Mesendoderm (in vitro differentiated cells): ENCODE measurements around the gene ARRB2.

ENCODE experiments used
- DNase-seq: peaks from one replicate; pipeline ENCODE4 v3.0.0; 2013
- H2AK5ac ChIP-seq: 2 replicates; pipeline ENCODE4 v1.6.1; 2013; ENCODE audit warnings: low read length, inconsistent platforms
- H2BK120ac ChIP-seq: 2 replicates; pipeline ENCODE4 v1.6.1; 2013; ENCODE audit warnings: low read depth, mild to moderate bottlenecking, low read length, moderate library complexity, mixed read lengths
- H2BK15ac ChIP-seq: replicated peaks from 2 replicates; pipeline ENCODE4 v1.6.1; 2013; ENCODE audit warnings: low read depth, mild to moderate bottlenecking, moderate library complexity
- H2BK5ac ChIP-seq: 2 replicates; pipeline ENCODE4 v1.6.1; 2013; ENCODE audit warnings: low read length, inconsistent platforms
- H3K18ac ChIP-seq: 2 replicates; pipeline ENCODE4 v1.6.1; 2013; ENCODE audit warnings: mild to moderate bottlenecking, low read length, mixed read lengths
- H3K23ac ChIP-seq: one replicate; pipeline ENCODE4 v1.6.1; 2013; ENCODE audit warnings: low read length
- H3K27ac ChIP-seq: 2 replicates; pipeline ENCODE4 v1.5.1; 2013; ENCODE audit warnings: low read depth, mild to moderate bottlenecking, inconsistent platforms, low read length, moderate library complexity
- H3K27me3 ChIP-seq: 2 replicates; pipeline ENCODE4 v1.6.1; 2013; ENCODE audit warnings: low read length, control low read depth, mild to moderate bottlenecking, inconsistent platforms; ENCODE audit not compliant: insufficient read depth, poor library complexity
- H3K36me3 ChIP-seq: 2 replicates; pipeline ENCODE4 v1.6.1; 2013; ENCODE audit warnings: low read length, inconsistent platforms; ENCODE audit not compliant: control insufficient read depth, insufficient read depth
- H3K4ac ChIP-seq: one replicate; pipeline ENCODE4 v1.6.1; 2013; ENCODE audit warnings: low read depth, mild to moderate bottlenecking, low read length, moderate library complexity
- H3K4me1 ChIP-seq: 2 replicates; pipeline ENCODE4 v1.6.1; 2013; ENCODE audit warnings: low read depth, low read length, inconsistent platforms; ENCODE audit not compliant: control insufficient read depth
- H3K4me2 ChIP-seq: 2 replicates; pipeline ENCODE4 v1.6.1; 2013; ENCODE audit warnings: low read length
- H3K4me3 ChIP-seq: 2 replicates; pipeline ENCODE4 v1.5.1; 2013; ENCODE audit warnings: mild to moderate bottlenecking, low read length
- H3K56ac ChIP-seq: one replicate; pipeline ENCODE4 v1.6.1; 2013; ENCODE audit warnings: low read length
- H3K79me1 ChIP-seq: 2 replicates; pipeline ENCODE4 v1.6.1; 2013; ENCODE audit warnings: low read length, inconsistent platforms
- H3K79me2 ChIP-seq: 2 replicates; pipeline ENCODE4 v1.6.1; 2013; ENCODE audit warnings: mild to moderate bottlenecking, low read length; ENCODE audit not compliant: control insufficient read depth, insufficient read depth
- H3K9ac ChIP-seq: 2 replicates; pipeline ENCODE4 v1.6.1; 2013; ENCODE audit warnings: low read length, inconsistent platforms
- H4K5ac ChIP-seq: one replicate; pipeline ENCODE4 v1.6.1; 2013; ENCODE audit warnings: low read length
- H4K8ac ChIP-seq: one replicate; pipeline ENCODE4 v1.6.1; 2013; ENCODE audit warnings: low read depth, mild to moderate bottlenecking, control low read depth, low read length, moderate library complexity
- WGBS: extraction: QIAGEN DNeasy Blood & Tissue Kit; methylation state at CpG from one replicate; pipeline ENCODE4 v1.1.7; 2013; ENCODE audit warnings: low lambda C conversion rate, missing lambda C conversion rate; ENCODE audit not compliant: insufficient coverage; ENCODE audit errors: extremely low coverage; 5-methylcytosine and 5-hydroxymethylcytosine counted together

The ARRB2 gene

DNA sequence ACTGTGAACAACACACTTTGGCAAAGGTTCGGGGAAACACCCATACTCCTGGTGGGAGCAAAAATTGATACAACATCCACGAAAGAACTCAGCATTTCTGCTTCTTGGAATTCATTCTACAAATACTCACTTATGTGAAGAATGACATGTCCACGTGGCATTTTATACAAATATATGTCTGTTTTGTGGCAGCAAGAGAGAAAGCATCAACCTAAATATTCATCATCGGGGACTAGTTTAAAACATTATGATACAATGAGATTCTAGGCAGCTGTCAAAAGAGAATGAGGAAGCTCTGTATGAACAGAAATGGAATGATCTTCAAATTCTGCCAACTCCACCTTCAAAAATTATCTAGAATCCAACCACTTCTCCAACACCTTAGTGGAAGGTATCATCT, 43.3 kb upstream of the ARRB2 start:
- no peak overlapping the region for H3K23ac ChIP-seq
- no peak overlapping the region for H2BK5ac ChIP-seq
- no peak overlapping the region for H3K4me3 ChIP-seq
- H3K18ac ChIP-seq: no peak overlapping the region
- peaks cover 2% of the 10 kb centered on the region for H3K36me3 ChIP-seq
- no peak overlapping the region for H3K4me2 ChIP-seq
- no peak for DNase-seq
- H3K27ac ChIP-seq: no peak overlapping the region
- no peaks in the 10 kb centered on the region for H3K27me3 ChIP-seq
- no CpG with 5 or more reads among the region's 4 CpGs for WGBS
- H3K56ac ChIP-seq: no peak overlapping the region
- no peak overlapping the region for H2AK5ac ChIP-seq
- H3K79me2 ChIP-seq: no peaks in the 10 kb centered on the region
- no peak overlapping the region for H2BK15ac ChIP-seq
- no peak overlapping the region for H3K4ac ChIP-seq
- no peaks in the 10 kb centered on the region for H3K4me1 ChIP-seq
- H3K9ac ChIP-seq: no peak overlapping the region
- H4K8ac ChIP-seq: no peak overlapping the region
- no peak overlapping the region for H4K5ac ChIP-seq
- H3K79me1 ChIP-seq: no peaks in the 10 kb centered on the region
- no peak overlapping the region for H2BK120ac ChIP-seq

DNA sequence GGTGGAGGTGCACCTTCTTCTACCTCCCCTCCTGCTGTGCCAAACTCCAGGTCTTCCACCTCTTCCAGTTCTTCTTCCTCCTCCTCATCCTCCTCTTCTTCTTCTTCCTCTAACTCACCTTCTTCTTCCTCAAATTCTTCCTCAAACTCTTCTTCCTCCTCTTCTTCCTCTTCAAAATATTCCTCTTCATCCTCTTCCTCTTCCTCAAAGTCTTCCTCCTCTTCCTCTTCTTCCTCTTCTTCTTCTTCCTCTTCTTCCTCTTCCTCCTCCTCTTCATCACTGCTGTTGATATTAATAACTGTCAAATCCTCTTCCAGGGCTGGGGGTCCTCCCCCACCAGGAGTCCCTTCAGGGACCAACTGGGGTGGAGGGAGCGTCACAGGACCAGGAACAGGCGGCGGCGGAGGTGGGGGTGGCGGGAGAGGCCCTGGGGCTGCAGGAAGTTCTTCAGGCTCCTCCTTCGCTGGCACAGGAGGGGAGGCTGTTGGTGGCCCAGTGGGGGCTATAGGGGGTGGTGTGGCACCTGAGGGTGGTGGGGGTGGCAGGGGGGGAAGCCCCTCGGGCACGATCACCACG, 38.3 kb upstream of the ARRB2 start:
- Histone ChIP-seq H3K4me2 (no peak overlapping the region), H3K9ac (no peak overlapping the region), H3K4ac (no peak overlapping the region), H3K56ac (no peak overlapping the region), H3K23ac (no peak overlapping the region), H2AK5ac (no peak overlapping the region), H3K79me2 (no peaks in the 10 kb centered on the region), H3K4me3 (no peak overlapping the region), H3K27ac (no peak overlapping the region), H3K4me1 (no peaks in the 10 kb centered on the region), H4K8ac (no peak overlapping the region), H3K18ac (no peak overlapping the region), H2BK15ac (no peak overlapping the region), H4K5ac (no peak overlapping the region), H2BK120ac (no peak overlapping the region), H2BK5ac (no peak overlapping the region), H3K27me3 (no peaks in the 10 kb centered on the region), H3K36me3 (peaks cover 28% of the 10 kb centered on the region), H3K79me1 (no peaks in the 10 kb centered on the region)
- DNase-seq: no peak
- no CpG with 5 or more reads among the region's 9 CpGs for WGBS

DNA sequence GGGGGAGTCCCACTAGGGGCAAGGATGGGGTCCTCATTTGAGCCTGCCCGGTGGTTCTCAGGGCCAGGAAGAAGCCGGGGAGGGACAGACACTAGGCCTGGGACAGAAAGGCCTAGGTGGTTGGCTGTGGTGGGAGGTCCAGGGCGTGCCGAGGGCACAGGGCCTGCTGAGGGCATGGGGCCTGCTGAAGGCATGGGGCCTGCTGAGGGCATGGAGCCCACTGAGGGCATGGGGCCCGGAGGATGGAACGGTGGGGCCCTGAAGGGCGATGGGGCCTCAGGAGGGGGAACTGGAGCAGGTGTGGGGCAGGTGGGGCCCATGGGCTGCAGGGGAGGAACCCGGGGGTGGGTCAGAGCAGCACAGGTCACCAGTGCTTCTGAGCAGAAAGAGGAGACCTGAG, 37.7 kb upstream of the ARRB2 start:
- WGBS: no CpG with 5 or more reads among the region's 8 CpGs
- Histone ChIP-seq H3K23ac (no peak overlapping the region), H3K27ac (no peak overlapping the region), H4K5ac (no peak overlapping the region), H2BK15ac (no peak overlapping the region), H2AK5ac (no peak overlapping the region), H2BK5ac (no peak overlapping the region), H3K79me1 (no peaks in the 10 kb centered on the region), H3K4me1 (no peaks in the 10 kb centered on the region), H3K79me2 (no peaks in the 10 kb centered on the region), H3K36me3 (peaks cover 28% of the 10 kb centered on the region), H4K8ac (no peak overlapping the region), H3K4me3 (no peak overlapping the region), H3K4me2 (no peak overlapping the region), H3K9ac (no peak overlapping the region), H3K56ac (no peak overlapping the region), H2BK120ac (no peak overlapping the region), H3K27me3 (no peaks in the 10 kb centered on the region), H3K18ac (no peak overlapping the region), H3K4ac (no peak overlapping the region)
- DNase-seq: no peak

DNA sequence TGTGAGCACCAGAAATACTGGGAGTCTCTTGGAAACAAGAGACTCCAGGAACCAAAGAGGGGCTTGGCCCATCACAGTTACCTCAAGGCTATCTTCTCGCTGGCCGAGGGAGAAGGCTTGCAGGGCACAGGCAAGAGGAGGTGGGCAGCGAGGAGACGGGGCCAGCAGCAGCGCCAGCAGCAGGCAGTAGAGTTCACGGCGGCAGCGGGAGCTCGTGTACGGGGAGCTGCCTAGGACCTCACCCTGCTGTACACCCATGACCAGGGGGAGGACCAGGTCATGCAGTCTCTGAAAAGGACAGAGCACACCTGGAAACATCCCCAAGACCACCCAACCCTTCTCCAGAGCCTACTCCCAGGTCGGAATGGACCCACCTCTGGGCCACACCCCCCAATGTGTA, 37.3 kb upstream of the ARRB2 start:
- H3K79me1 ChIP-seq: no peaks in the 10 kb centered on the region
- H2AK5ac ChIP-seq: no peak overlapping the region
- H4K5ac ChIP-seq: no peak overlapping the region
- H3K4me2 ChIP-seq: no peak overlapping the region
- no peak overlapping the region for H3K27ac ChIP-seq
- H4K8ac ChIP-seq: no peak overlapping the region
- no peak overlapping the region for H2BK120ac ChIP-seq
- no peak overlapping the region for H2BK5ac ChIP-seq
- no CpG with 5 or more reads among the region's 11 CpGs for WGBS
- H3K79me2 ChIP-seq: no peaks in the 10 kb centered on the region
- no peaks in the 10 kb centered on the region for H3K4me1 ChIP-seq
- no peak overlapping the region for H2BK15ac ChIP-seq
- no peak overlapping the region for H3K23ac ChIP-seq
- H3K56ac ChIP-seq: no peak overlapping the region
- no peak overlapping the region for H3K18ac ChIP-seq
- no peak overlapping the region for H3K4ac ChIP-seq
- no peak for DNase-seq
- H3K36me3 ChIP-seq: peaks cover 28% of the 10 kb centered on the region
- H3K9ac ChIP-seq: no peak overlapping the region
- H3K27me3 ChIP-seq: no peaks in the 10 kb centered on the region
- H3K4me3 ChIP-seq: no peak overlapping the region

DNA sequence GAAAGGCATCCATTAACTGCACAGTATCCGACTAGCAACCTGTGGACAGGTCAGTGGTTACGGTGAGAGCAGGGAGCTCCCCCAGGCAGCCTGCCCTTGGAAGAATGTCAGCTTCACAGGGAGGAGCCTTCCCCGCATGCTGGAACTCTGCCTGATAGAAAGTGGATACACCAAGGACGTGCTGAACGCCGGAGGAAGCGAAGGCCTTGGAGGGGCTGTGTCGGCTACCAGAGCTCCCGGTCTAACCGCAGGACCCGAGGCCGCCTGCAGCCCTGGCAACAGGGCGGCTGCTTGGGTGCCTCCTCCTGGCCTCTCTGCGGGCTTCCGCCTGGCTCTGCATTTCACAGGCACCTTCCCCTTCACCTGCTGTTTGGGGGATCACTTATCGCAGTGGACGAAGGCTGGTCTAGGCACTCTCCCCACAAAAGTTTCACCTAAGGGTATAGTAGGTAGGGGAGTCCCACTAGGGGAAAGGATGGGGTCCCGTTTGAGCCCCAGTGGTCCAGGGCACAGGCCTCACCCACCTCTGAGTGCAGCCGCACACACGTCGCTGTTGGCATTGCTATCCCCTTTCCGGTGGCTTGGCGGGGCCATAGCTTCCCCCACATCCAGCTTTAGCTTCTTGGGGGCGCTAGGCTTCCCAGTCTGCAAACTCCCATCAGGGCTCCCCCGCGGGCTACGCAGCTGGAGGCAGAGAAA, 36.3 kb upstream of the ARRB2 start:
- no peak overlapping the region for H2BK120ac ChIP-seq
- H3K27ac ChIP-seq: no peak overlapping the region
- H3K27me3 ChIP-seq: no peaks in the 10 kb centered on the region
- no peak overlapping the region for H4K5ac ChIP-seq
- WGBS: no CpG with 5 or more reads among the region's 27 CpGs
- H2AK5ac ChIP-seq: no peak overlapping the region
- H3K23ac ChIP-seq: no peak overlapping the region
- H3K4me2 ChIP-seq: no peak overlapping the region
- no peak overlapping the region for H3K4me3 ChIP-seq
- no peak overlapping the region for H3K56ac ChIP-seq
- H3K4me1 ChIP-seq: no peaks in the 10 kb centered on the region
- no peaks in the 10 kb centered on the region for H3K79me2 ChIP-seq
- H3K4ac ChIP-seq: no peak overlapping the region
- no peak overlapping the region for H3K9ac ChIP-seq
- DNase-seq: no peak
- H2BK5ac ChIP-seq: no peak overlapping the region
- no peak overlapping the region for H4K8ac ChIP-seq
- no peaks in the 10 kb centered on the region for H3K79me1 ChIP-seq
- H2BK15ac ChIP-seq: no peak overlapping the region
- H3K18ac ChIP-seq: no peak overlapping the region
- H3K36me3 ChIP-seq: peaks cover 28% of the 10 kb centered on the region

DNA sequence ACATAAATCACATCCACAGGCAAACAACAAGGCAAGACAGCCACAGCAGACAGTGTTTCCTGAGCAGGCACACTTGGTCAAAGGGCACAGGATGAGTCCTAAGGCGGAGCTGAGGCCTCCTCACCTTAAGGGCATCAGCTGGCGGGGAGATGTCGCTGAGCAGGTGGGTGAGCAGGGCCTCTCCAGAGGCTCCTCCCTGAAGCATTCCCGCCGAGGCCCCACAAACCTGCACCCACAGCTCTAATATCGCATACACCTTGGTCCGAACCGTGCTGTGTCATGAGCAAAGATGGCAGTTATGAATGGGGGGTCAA, 35.8 kb upstream of the ARRB2 start:
- H3K18ac ChIP-seq: no peak overlapping the region
- no peak overlapping the region for H3K23ac ChIP-seq
- H3K4ac ChIP-seq: no peak overlapping the region
- H3K9ac ChIP-seq: no peak overlapping the region
- H2BK120ac ChIP-seq: no peak overlapping the region
- no peak overlapping the region for H4K8ac ChIP-seq
- no peak overlapping the region for H3K4me3 ChIP-seq
- H2BK5ac ChIP-seq: no peak overlapping the region
- H3K79me1 ChIP-seq: no peaks in the 10 kb centered on the region
- no peak overlapping the region for H4K5ac ChIP-seq
- no peak overlapping the region for H2BK15ac ChIP-seq
- H3K27me3 ChIP-seq: no peaks in the 10 kb centered on the region
- peaks cover 28% of the 10 kb centered on the region for H3K36me3 ChIP-seq
- H3K27ac ChIP-seq: no peak overlapping the region
- no peak overlapping the region for H2AK5ac ChIP-seq
- no peaks in the 10 kb centered on the region for H3K4me1 ChIP-seq
- no peak for DNase-seq
- WGBS: no CpG with 5 or more reads among the region's 8 CpGs
- H3K79me2 ChIP-seq: no peaks in the 10 kb centered on the region
- H3K4me2 ChIP-seq: no peak overlapping the region
- H3K56ac ChIP-seq: no peak overlapping the region
